ENCODE measurements around the gene PPP1R3D.

GRCh38 chr20:59977086-59977485, 37.0 kb upstream of the PPP1R3D start:
- no peak for TF ChIP-seq ELF4 (IDR thresholded peaks at IDR 0.05)
- TF ChIP-seq SP1 (IDR thresholded peaks at IDR 0.05): no peak
- TF ChIP-seq FOXM1 (IDR thresholded peaks at IDR 0.05; ENCODE audit: borderline replicate concordance): no peak
- TF ChIP-seq L3MBTL2 (conservative IDR thresholded peaks at IDR 0.05): no peak
- no peak for TF ChIP-seq SUZ12 (IDR thresholded peaks at IDR 0.05)
- TF ChIP-seq LEF1 (IDR thresholded peaks at IDR 0.05; ENCODE audit: borderline replicate concordance): no peak
